HG02885 (cell line): Measurements from ENCODE around the gene PTPN21.
"Not testable (repeated sequence)": the region's sequence is repeated elsewhere in the genome, so short reads cannot be mapped to it uniquely, and the experiment has no call there.

Experiments used
- ATAC-seq: cut with Tn5 transposase; IDR thresholded peaks from one replicate; pipeline ENCODE4 v1.9.1; 2021; ENCODE audit warnings: mild to moderate bottlenecking; ENCODE audit not compliant: unreplicated experiment, poor library complexity

PTPN21 gene

GRCh38 chr14:88553886-88554456, 836 bp downstream of the PTPN21 start:
- ATAC-seq: no peak

- ATAC-seq: no peak
Measured at GRCh38 chr14:88552876-88553275, 1.9 kb downstream of the PTPN21 start.

- ATAC-seq: no peak
Measured at GRCh38 chr14:88551980-88552431, 2.8 kb downstream of the PTPN21 start.

GRCh38 chr14:88551094-88551870, 3.5 kb downstream of the PTPN21 start:
- no peak for ATAC-seq

GRCh38 chr14:88550078-88550477, 4.7 kb downstream of the PTPN21 start:
- no peak for ATAC-seq

- ATAC-seq: no peak
Measured at GRCh38 chr14:88547386-88547780, 7.4 kb downstream of the PTPN21 start.

GRCh38 chr14:88546621-88547385, 8.0 kb downstream of the PTPN21 start:
- no peak for ATAC-seq

GRCh38 chr14:88545256-88545655, 9.6 kb downstream of the PTPN21 start:
- no peak for ATAC-seq

GRCh38 chr14:88542857-88543795, 11.7 kb downstream of the PTPN21 start:
- no peak for ATAC-seq

GRCh38 chr14:88541324-88541723, 13.5 kb downstream of the PTPN21 start:
- no peak for ATAC-seq

- no peak for ATAC-seq
Measured at GRCh38 chr14:88535813-88536212, 19.0 kb downstream of the PTPN21 start.

GRCh38 chr14:88535149-88535548, 19.7 kb downstream of the PTPN21 start:
- no peak for ATAC-seq

- ATAC-seq: no peak
Measured at GRCh38 chr14:88533064-88533602, 21.7 kb downstream of the PTPN21 start.

- not testable (repeated sequence) for ATAC-seq
Measured at GRCh38 chr14:88529889-88530288, 24.9 kb downstream of the PTPN21 start.

GRCh38 chr14:88522393-88522792, 32.4 kb downstream of the PTPN21 start:
- no peak for ATAC-seq

- no peak for ATAC-seq
Measured at GRCh38 chr14:88521818-88522217, 33.0 kb downstream of the PTPN21 start.

GRCh38 chr14:88519907-88520306, 34.9 kb downstream of the PTPN21 start:
- no peak for ATAC-seq

GRCh38 chr14:88518592-88519512, 36.0 kb downstream of the PTPN21 start:
- ATAC-seq: no peak

GRCh38 chr14:88516861-88517357, 37.9 kb downstream of the PTPN21 start:
- no peak for ATAC-seq
